NCI-H1417 (cell line): ENCODE measurements around the gene BHLHE23.
A peak's percentile ranks its signal among the peaks of the same experiment; 100 is the strongest.

ENCODE experiments used
- DNase-seq, 3 experiments: peaks; one replicate each; lab custom pipeline; 2025; lab: John Stamatoyannopoulos, UW

The BHLHE23 gene

DNA sequence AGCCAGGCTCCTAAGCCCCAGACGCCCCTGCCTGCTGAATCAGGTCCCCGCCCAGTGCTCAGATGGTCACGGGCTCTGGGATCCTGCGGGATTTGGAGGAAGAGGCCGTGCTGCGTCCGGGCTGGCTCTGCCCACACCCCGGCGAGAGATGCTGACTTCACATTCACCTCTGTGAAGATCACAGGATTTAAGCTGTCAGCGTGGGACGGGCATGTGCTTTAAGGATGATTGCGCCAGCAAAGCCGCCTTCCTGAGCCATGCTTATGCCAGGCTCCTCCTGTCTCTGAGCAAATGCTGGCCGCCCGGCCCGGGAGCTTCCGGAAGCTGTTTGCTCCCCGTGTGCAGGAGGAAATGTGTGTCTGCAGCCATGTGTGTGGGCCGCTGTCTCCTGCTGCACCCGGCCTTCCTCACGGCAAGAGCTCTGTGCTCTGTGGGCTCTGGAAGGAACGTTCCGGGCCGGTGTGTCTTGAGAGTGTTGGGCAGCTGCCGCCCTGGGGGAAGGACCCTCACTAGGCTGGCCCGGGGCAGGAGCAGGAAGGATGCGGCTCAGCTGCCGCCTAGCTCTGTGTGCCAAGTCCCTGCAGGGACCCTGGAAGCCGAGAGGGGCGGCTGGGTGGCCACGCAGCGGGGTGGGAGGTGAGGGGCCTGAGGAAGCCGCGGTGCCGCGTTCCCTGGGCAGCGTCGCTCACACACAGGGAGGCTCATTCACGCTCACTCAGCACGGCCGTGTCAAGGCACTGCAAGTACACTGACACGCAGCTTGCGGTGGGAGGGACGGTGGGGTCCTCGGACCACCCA is 19.0 kb upstream of the BHLHE23 start:
- no peak for DNase-seq

- DNase-seq: no peak
These were observed 18.0 kb upstream of the BHLHE23 start for GRCh38 chr20:63024573-63025392.

DNA sequence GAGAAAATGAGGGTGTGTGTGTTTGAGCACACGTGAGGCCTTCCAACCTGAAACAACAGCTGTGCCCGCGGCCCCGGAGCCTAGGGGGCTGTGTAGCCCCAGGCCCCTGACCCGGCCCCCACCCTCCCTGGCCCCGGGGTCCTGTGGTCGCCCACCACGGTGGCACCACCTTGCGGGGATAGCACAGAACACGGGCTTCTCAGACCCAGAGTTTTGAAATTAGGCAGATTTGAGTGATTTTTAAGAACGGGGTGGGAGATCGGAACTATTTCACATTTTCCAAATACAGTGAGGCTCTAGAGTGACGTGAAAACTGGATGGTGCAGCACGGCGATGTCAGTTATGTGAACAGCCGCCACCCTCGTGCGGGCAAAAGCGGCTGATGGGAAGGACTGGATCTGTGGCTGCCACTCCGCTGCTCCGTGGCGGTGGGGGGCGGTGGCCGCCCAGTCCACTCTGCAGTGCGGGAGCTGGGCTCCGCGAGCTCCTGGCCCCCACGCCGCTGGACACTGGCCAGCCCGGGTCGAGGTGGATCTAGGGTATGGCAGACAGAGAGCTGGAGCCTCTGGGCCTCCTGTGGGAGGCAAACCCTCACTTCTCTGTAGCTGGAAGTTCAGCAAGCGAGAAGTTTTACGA is 17.3 kb upstream of the BHLHE23 start:
- no peak for DNase-seq

DNA sequence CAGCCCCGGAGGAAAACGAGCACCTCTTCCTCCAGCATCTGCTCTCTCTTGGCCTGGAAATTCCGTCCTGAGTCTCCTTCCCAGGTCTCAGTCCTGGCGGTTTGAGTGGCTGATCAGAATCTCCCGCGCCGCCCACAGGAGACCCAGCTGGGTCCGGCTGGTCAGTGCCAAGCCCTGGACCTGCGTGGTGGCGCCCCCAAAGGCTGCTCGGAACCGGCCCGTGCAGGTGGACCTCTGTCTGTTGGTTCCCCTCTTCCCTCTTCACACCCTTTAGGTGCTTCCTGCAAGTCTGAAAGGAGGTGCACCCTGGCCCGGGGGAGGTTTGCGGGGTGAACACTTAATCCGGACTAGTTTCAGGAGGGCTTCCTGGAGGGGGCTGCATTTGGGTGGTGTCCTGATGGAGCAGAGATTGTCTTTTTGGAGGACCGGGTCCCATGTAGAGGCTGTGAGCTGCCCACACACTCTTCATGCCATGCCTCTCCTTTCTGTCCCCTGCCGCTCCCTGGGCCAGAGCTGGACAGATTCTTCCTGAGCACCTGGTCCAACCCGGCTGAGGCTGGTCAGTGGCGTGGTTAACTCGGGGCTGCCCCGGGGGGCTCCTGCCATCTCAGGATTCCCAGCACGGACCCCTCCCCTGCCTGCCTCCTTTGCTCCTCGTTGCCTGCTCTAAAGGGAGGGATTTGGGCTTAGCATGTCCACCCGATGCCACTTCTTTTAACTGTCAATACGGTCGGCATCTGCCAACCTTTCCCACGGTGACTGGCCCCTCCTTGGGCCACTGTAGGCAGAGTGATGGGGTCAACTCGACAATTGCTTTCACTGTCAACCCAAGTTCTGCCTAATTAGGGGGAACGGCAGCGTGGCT is 16.5 kb upstream of the BHLHE23 start:
- DNase-seq: peak in 1 of 3 experiments; percentile 29

DNA sequence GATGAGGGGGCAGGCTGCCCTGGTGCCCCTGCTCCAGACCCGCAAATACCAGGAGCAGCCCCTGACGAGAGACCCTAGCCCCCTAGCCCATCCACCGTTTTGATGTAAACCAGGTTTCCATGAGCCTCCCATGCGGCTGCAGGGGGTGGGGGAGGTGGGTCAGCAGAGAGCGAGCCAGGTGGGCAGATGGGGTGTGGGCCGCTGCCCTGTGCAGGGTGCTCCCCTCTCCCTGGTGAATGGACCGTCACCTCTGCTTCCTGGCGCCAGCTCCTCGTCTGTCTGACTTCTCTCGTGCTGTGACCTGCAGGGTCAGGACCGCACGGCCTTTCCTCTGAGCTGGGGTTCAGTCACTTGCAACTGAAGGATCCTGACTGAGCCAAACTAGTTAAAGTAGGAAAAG is 15.7 kb upstream of the BHLHE23 start:
- DNase-seq: no peak

DNA sequence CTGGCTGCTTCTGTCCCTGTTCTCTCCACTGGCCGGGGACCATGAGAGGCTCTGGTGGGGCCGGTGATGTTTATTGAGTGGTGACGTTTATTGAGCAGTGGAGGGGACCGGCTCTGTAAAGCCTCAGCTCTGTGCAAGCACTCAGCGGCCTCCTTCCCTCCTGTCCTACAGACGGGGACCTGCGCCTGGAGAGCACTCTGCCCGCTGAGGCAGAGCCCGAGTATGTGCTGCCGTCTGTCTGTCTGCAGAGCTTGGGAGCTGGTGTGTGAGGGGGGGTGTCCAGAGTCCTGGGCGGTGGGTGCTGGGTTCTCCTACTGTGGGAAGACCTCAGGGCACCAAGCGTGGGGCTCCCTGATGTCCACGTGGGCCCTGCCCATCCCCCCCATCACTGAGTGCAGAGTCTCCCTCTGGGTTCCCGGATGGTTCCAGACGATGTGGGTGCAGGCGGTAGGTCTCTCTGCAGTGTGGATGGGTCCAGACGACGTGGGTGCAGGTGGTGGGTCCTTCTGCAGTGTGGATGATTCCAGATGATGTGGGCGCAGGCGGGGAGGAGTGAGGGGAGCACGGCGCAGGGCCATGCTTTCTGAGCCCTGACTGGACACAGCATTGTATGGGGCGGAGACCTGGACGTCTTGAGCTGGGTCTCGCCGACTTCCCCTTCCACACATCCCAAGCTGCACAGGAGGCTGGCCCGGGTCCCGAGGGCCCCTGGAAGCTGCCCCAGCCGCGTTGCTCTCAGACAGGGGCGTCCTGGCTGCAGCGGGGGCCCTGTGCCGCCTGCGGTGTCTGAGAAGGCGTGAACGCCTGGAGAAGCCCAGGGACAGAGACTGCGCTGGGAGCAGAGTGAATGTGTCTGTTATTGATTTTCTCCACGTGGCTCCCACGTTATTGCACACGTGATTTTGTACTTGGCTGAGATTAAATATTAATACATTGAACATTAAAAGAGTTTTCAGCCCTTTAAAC is 14.9 kb upstream of the BHLHE23 start:
- no peak for DNase-seq

DNA sequence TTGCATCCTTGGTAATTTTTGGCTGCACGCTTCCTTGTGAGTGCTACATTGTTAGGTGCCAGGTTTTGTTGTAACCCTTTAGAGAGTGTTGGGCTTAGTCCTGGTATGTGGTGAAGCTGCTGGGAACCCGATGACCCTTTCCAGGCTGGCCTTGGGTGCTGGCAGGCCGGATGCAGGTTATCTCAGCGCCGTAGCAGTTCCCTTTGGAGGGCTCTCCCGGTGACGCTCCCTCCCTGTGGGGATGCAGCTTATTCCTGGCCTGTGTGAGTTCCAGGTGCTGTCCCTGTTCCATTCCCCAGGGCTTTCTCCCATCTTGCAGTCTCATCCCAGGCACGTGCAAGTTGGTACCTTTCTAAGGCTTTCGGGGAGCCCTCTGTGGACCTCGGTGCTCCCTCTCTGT is 13.9 kb upstream of the BHLHE23 start:
- DNase-seq: no peak

GRCh38 chr20:63017826-63018411 is 11.2 kb upstream of the BHLHE23 start:
- DNase-seq: no peak

DNA sequence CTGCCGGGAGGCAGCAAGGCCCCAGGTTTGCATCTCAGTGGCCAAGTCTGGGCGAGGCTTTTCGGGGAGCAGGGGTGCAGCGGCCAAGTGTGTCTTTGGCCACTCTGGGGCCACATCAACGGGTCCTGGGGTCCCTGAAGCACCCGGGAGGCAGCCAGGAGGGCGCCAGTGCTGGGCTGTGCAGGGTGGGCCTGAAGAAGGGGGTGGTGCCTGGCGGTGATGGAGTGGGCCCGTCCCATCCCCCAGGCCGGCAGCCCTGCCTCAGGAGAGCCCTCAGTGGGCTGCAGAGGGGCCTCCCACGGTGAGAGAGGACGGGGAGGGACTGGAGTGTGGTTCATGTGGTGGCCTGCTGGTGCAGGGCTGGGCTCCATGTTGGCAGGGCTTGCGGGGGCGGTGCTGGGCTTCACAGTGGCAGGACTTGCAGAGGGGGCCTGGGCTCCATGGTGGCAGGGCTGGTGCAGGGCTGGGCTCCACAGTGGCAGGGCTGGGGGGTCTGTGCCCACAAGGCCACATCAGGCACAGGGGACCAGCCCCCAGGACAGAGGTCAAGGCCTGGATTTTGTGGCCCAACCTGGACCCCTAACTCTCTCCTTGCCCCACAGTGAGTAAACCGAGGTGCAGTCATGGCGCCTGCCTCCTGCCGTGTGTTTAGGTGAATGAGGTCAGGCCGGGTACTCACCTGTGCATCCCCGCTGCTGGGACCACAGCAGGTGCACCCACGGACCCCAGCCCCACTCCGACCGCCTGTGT is 10.5 kb upstream of the BHLHE23 start:
- DNase-seq: no peak

DNA sequence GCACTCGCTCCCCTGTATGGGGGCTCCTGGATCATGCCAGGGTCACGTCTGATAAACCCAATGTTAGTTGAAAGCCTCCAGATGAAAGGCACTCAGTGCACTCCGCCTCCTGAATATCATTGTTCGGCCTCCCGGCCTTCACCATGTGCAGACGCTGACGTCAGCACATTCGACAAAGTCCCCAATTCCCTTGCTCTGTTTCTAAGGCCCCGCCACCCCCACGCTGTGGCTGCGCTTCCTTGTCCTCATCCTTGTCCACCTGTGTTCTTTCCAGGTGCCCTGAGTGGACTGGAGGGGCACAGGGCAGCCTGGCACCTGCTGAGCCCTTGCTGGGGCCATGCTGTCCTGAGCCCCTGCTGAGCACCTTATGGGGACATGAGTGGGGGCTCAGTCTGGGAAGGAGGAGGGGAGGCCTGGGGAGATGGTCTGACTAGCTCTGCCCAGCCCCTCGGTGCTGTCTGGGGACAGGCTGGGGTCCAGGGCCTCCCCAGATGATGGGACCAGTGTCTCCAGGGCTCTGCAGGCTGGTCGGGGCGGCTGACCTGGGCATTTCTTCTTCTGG is 9.8 kb upstream of the BHLHE23 start:
- no peak for DNase-seq

- DNase-seq: no peak
These were observed 9.0 kb upstream of the BHLHE23 start for GRCh38 chr20:63015662-63016361.

- DNase-seq: no peak
These were observed 8.4 kb upstream of the BHLHE23 start for GRCh38 chr20:63015147-63015661.

- peak in 1 of 3 experiments; percentile 40 for DNase-seq
These were observed 7.9 kb upstream of the BHLHE23 start for GRCh38 chr20:63014710-63015109.

DNA sequence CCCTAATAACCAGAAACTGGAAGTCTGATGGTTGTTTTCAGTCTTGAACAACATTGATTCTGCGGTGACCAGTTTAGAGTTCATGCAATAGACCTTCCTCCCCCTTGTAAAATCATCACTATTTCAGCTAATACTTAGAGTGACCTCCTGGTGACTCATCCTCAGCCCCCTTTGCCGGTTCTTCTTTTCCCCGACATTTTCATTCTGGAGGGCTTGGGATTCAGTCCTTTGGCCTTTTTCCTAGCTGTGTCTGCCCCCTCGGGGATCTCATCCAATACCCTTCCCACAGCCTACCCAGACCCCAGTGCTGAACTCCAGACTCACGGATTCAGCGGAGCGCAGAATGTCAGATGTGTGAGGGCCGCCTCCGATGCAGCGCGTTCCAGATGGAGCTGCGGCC is 7.5 kb upstream of the BHLHE23 start:
- no peak for DNase-seq

DNA sequence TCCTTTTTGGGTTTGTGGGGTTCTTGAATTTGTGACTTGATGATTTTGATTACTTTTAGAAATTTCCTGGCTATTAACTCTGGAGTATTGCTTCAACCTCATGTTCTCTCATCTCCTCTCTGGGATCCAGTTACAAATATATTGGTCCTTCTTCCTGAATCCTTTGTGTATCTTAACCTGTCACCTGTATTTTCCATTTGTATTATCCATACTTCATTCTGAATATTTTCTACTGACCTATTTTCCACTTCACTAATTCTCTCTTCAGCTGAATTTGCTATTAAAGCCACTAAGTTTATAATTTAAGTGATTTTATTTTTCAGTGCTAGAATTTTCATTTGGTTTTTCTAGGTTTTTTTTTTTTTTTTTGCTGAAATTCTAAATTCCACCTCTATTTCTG is 6.4 kb upstream of the BHLHE23 start:
- no peak for DNase-seq

GRCh38 chr20:63011798-63012197 is 5.0 kb upstream of the BHLHE23 start:
- DNase-seq: peak; percentile 44 to 85 (median 83)

DNA sequence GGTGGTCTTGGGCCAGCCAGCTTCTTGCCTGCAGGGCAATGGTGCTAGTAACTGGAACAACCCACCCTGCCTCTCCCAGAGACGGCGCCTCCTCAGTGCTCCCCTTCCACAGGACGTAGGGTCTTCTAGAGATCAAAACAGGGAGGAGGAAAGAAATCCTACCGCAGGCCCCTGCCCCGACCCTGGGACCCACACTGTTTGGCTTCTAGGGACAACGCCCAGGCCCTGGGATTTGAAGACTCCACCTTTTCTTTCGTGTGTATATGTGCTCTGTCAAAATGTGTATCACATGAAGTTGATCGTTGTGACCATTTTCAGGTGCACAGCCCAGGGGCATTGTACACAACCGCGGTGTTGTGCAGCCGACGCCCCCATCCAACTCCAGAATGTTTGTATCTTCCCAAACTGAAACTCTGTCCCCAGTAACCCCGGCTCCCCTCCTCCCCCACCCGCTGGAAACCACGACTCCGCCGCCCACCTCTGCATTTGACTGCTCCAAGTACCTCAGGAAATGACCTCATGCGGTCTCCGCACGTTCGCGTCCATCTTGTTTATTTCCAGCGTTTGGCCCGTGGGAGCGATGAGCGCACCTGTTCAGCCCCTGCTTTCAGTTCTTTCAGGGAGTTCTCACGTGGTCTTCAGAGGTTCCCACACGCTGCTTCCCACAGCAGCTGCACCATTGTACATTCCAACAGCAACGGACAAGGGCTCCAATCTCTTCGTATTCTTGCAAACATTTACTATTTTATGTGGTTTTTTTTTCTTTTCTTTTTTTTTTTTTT is 3.4 kb upstream of the BHLHE23 start:
- peak; percentile 34 to 60 (median 35) for DNase-seq
